ENCODE results near the gene RNF220. TPM values are rescaled to one million over a fixed set of nuclear protein-coding genes. Genes with fewer than 3 reads are reported as not detected.

Gene RNF220
- total RNA-seq, 6 experiments from 2014 or later, result 42.1 to 54.7 (median 51.9) TPM

DNA sequence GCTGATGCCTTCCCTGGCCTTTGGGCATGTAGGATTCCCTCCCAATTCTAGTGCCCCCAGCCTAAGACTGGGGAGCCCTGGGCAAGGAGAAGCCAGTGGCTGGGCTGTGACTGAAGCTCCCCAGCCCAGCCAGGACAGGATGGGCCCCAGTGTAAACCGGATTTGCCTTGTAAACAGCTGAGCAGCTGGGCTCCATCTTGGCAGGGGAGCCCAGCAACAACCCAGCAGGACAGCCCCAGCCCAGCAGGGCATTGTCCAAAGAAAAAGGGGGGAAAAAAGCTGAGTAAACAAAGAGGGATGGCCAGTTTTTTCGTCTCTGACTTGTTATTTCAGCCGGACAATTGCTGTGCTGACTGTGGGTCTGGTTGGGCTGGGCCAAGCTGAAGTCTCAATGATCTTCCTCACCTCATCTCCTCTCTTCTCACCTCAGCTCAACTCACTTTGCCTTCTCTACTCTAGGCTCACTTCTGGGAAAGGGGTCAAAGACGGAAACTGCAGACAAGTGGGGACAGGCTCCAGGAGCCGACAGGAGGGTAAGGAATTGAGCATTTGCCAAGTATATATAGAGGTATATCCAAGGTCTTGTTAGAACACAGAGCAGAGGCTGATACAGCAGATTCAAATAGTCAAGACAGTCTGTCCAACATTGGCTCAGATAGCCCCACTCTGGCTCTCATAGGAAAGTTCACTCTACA, 171.5 kb downstream of the RNF220 start:
- Mint-ChIP-seq H3K9me3 (no peaks in the 10 kb centered on the region), H3K27me3 (ENCODE audit: insufficient read depth) (peaks cover 40% of the 10 kb centered on the region), H3K27ac (no peak overlapping the region), H3K4me3 (no peak overlapping the region), H3K36me3 (ENCODE audit: low read depth) (no peaks in the 10 kb centered on the region), H3K4me1 (ENCODE audit: low read depth) (no peaks in the 10 kb centered on the region)
- no peak for DNase-seq
- TF ChIP-seq, protein P1, sequence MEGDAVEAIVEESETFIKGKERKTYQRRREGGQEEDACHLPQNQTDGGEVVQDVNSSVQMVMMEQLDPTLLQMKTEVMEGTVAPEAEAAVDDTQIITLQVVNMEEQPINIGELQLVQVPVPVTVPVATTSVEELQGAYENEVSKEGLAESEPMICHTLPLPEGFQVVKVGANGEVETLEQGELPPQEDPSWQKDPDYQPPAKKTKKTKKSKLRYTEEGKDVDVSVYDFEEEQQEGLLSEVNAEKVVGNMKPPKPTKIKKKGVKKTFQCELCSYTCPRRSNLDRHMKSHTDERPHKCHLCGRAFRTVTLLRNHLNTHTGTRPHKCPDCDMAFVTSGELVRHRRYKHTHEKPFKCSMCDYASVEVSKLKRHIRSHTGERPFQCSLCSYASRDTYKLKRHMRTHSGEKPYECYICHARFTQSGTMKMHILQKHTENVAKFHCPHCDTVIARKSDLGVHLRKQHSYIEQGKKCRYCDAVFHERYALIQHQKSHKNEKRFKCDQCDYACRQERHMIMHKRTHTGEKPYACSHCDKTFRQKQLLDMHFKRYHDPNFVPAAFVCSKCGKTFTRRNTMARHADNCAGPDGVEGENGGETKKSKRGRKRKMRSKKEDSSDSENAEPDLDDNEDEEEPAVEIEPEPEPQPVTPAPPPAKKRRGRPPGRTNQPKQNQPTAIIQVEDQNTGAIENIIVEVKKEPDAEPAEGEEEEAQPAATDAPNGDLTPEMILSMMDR (IDR thresholded peaks at IDR 0.05), result no peak

DNA sequence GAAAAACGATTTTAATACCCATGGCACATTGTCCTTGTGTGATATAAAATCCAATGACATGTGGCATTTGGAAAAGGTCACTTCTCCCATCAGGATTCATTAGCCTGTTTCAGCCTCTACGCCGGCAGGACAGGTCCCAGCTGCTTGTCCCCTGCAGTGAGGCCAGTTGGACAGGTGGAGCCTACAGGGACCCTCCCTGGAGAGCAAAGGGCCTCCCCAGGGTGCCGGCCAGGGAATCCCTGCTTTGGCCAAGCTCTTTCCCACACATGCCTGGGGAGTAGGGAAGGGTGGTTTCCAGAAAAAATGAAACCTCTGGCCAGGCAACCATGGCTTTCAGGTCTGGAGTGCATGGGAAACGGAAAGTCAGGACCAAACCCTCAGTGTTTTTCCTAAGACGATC, 176.2 kb downstream of the RNF220 start:
- H3K36me3 Mint-ChIP-seq (ENCODE audit: low read depth), result no peaks in the 10 kb centered on the region
- peaks cover 42% of the 10 kb centered on the region for H3K27me3 Mint-ChIP-seq (ENCODE audit: insufficient read depth)
- H3K4me1 Mint-ChIP-seq (ENCODE audit: low read depth), result no peaks in the 10 kb centered on the region
- H3K27ac Mint-ChIP-seq, result no peak overlapping the region
- DNase-seq, result no peak
- TF ChIP-seq, protein P1 (IDR thresholded peaks at IDR 0.05), result no peak
- no peaks in the 10 kb centered on the region for H3K9me3 Mint-ChIP-seq
- H3K4me3 Mint-ChIP-seq, result no peak overlapping the region

DNA sequence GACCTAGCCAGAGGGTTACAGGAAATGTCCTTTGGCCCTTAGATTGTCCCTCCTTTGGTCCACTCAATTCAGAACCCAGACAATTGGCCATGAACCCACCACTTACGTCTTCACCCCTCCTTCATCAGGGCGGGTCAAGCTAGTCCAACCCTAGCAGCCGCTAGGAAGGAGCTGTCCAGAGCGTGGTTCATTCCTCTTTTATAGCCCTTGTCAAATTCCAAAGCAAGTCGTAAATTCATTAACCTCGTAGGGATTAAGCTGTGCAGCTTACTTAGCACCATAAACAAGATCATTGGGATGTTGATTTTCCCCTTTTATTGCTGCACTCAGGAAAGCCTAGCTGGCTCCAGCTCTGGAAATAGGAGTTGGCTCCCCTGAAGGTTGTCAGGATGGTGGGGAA, 179.1 kb downstream of the RNF220 start:
- Mint-ChIP-seq H3K27me3 (ENCODE audit: insufficient read depth) (peaks cover 40% of the 10 kb centered on the region), H3K36me3 (ENCODE audit: low read depth) (no peaks in the 10 kb centered on the region), H3K4me1 (ENCODE audit: low read depth) (no peaks in the 10 kb centered on the region), H3K4me3 (no peak overlapping the region), H3K9me3 (no peaks in the 10 kb centered on the region), H3K27ac (no peak overlapping the region)
- TF ChIP-seq, protein P1 (IDR thresholded peaks at IDR 0.05), result no peak
- DNase-seq, result no peak

DNA sequence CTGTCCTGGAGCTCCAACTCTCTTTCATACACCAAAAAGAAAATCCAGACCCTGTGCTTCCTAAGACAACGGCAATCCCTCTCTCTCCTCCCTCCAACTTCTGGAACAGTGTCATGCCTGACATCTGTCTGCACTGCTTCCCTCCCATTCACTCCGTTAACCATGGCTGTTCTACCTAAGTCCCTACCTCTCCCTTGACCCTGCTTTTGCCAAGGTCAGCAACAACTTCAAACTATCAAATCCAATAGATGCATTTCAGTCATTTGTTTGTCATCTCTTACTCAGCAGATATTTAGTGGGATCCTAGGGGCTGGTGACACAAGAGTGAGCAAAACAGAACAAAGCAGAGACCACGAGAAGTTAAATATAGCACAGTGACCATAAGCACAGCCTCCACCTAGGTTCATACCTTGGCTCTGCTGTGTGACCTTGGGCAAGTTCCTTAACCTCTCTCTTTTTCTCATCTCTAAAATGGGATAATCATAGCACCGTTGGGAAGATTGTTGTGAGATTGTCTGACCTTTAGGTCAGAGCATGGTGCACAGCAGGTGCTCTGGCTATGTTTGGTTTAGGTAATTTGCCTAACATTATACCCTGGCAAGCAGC, 180.4 kb downstream of the RNF220 start:
- DNase-seq, result no peak
- Mint-ChIP-seq H3K27me3 (ENCODE audit: insufficient read depth) (peaks cover 36% of the 10 kb centered on the region), H3K4me3 (no peak overlapping the region), H3K36me3 (ENCODE audit: low read depth) (no peaks in the 10 kb centered on the region), H3K27ac (no peak overlapping the region), H3K9me3 (no peaks in the 10 kb centered on the region), H3K4me1 (ENCODE audit: low read depth) (no peaks in the 10 kb centered on the region)
- TF ChIP-seq, protein P1 (IDR thresholded peaks at IDR 0.05), result no peak

DNA sequence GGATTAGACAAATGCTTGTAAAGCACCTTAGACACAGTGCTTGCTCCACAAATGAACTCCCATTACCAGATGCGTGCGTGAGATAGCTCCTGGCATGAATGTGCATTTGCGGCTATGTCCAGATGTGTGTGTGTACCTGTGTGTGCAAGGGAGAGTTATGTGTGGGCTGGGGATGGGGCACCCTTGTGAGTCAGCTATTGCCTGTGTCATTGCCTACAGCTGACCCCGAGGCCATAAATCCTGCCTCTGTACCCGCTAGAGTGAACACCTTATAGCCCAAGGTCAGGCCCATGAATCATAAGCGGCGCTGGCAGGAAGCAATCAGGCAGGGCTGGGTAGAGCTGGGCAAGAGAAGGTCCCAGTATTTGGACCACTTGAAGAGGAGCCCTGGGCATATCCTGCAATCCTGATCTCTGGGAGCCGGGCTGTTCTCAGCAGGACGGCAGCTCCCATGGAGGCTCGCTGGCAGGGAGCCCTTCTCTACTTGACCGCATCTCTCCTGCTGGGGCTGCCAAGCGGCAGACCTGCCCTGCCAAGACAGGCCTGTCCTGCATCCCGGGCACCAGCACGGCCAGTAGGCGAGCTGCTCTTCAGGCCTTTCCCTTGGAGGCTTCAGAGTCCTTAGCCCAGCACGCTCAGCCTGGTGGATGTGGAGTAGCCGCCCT, 182.9 kb downstream of the RNF220 start:
- no peak overlapping the region for H3K4me3 Mint-ChIP-seq
- peaks cover 7% of the 10 kb centered on the region for H3K4me1 Mint-ChIP-seq (ENCODE audit: low read depth)
- TF ChIP-seq, protein P1 (IDR thresholded peaks at IDR 0.05), result no peak
- H3K27ac Mint-ChIP-seq, result no peak overlapping the region
- no peaks in the 10 kb centered on the region for H3K9me3 Mint-ChIP-seq
- H3K36me3 Mint-ChIP-seq (ENCODE audit: low read depth), result no peaks in the 10 kb centered on the region
- H3K27me3 Mint-ChIP-seq (ENCODE audit: insufficient read depth), result peaks cover 22% of the 10 kb centered on the region
- no peak for DNase-seq
